ENCODE data around the gene GCH1. TPM values are rescaled to one million over a fixed set of nuclear protein-coding genes. Genes with fewer than 3 reads are reported as not detected.
"Not testable (repeated sequence)": the region's sequence is repeated elsewhere in the genome, so short reads cannot be mapped to it uniquely, and the experiment has no call there.

Gene GCH1
- total and polyA plus RNA-seq, 9 donors = 0.71 to 13.2 (median 2.6) TPM

DNA sequence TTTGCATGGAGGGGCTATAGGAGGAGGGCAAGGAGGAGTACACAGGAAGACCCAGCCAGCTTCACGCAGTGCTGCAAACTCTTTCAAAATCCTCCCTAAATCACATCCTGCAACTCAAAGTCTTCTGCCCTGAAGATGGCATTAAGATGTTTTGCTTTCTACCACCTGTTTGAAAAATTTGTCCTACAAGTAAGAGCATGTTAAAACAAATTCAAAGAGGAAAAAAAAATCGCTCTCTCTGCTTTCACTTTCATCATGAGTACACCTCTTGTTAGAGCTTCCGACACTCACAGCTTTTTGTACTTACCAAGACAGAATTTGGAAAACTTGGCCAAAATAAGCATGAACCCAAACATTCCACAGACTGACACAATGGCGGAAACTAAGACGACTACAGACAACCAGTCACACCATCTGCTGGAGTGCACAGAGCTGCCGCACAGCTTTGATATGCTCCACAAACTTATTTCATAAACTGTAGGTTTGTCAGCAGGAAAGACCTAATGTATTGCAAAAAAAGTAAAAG, 21.3 kb downstream of the GCH1 start:
- peaks cover 2% of the 10 kb centered on the region for H3K4me1 ChIP-seq (ENCODE audit: insufficient read depth)
- WGBS, 3 donors = 1% methylated on average over 6 of the region's 6 CpGs
- TF ChIP-seq, protein P1, sequence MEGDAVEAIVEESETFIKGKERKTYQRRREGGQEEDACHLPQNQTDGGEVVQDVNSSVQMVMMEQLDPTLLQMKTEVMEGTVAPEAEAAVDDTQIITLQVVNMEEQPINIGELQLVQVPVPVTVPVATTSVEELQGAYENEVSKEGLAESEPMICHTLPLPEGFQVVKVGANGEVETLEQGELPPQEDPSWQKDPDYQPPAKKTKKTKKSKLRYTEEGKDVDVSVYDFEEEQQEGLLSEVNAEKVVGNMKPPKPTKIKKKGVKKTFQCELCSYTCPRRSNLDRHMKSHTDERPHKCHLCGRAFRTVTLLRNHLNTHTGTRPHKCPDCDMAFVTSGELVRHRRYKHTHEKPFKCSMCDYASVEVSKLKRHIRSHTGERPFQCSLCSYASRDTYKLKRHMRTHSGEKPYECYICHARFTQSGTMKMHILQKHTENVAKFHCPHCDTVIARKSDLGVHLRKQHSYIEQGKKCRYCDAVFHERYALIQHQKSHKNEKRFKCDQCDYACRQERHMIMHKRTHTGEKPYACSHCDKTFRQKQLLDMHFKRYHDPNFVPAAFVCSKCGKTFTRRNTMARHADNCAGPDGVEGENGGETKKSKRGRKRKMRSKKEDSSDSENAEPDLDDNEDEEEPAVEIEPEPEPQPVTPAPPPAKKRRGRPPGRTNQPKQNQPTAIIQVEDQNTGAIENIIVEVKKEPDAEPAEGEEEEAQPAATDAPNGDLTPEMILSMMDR (IDR thresholded peaks at IDR 0.05) = no peak
- TF ChIP-seq EP300 (IDR thresholded peaks at IDR 0.05) (no peak), POLR2A (IDR thresholded peaks at IDR 0.05) (no peak)
- no peaks in the 10 kb centered on the region for H3K9me3 ChIP-seq
- no peaks in the 10 kb centered on the region for H3K36me3 ChIP-seq
- intact Hi-C loops (cut with DNase I) = no loop called here
- no peaks in the 10 kb centered on the region for H3K27me3 ChIP-seq
- peak overlapping the region; percentile 22 for H3K4me3 ChIP-seq
- no peak for DNase-seq
- H3K27ac ChIP-seq = peak overlapping the region in 1 of 2 donors; percentile 58

DNA sequence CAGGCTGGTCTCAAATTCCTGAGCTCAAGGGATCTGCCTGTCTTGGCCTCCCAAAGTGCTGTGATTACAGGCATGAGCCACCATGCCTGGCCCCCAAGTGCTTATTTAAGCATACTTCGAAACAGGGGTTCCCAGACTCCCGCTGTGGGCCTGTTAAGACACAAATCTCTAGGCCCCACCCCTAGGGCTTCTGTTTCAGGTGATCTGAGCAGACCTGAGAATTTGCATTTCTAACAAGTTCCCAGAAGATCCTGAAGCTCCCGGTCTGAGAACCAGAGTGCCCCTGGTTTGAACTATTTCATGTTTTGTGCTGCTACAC, 25.0 kb downstream of the GCH1 start:
- H3K27ac ChIP-seq = no peak overlapping the region
- WGBS, 3 donors = 95 to 100% (median 99%) methylated on average over 3 of the region's 3 CpGs

DNA sequence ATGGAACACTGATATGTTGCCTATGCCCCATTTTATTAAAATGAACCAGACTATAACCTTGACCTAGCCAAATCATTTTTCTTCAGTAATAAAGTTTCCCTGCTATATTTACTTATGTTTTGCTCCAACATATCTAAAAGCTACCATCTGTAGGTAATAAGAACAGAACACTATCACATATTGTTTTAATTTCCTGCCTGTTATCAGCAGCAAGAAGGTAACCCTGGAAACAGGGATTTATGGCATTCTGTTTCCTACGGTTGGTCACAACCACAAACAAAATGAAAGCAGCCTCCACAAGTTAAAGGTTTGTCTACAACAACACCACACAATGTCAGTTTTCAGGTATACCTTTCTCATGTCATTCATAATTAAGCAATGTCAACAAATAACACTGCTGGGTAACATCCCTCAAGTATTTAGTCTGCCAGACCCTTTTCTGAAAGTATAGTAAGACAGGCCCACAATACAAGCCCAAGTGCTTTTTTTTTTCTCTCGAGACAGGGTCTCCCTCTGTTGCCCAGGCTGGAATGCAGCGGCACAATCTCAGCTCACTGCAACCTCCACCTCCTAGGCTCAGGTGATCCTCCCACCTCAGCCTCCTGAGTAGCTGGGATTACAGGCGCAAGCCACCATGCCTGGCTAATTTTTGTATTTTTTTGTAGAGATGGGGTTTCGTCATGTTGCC, 25.5 kb downstream of the GCH1 start:
- no peak for TF ChIP-seq EP300 (IDR thresholded peaks at IDR 0.05)
- TF ChIP-seq, protein P1 (IDR thresholded peaks at IDR 0.05) = no peak
- no peak overlapping the region for H3K4me3 ChIP-seq
- H3K9me3 ChIP-seq = no peaks in the 10 kb centered on the region
- no peak for DNase-seq
- intact Hi-C loops (cut with DNase I) = no loop called here
- WGBS, 3 donors = 74 to 77% (median 76%) methylated on average over 5 of the region's 5 CpGs
- H3K27me3 ChIP-seq = no peaks in the 10 kb centered on the region
- no peak overlapping the region for H3K27ac ChIP-seq
- peaks cover 2% of the 10 kb centered on the region for H3K4me1 ChIP-seq (ENCODE audit: insufficient read depth)
- H3K36me3 ChIP-seq = no peaks in the 10 kb centered on the region

More for the DNA sequence above, 25.0 kb downstream of the GCH1 start:
- H3K27me3 ChIP-seq = no peaks in the 10 kb centered on the region
- no peaks in the 10 kb centered on the region for H3K9me3 ChIP-seq
- no peaks in the 10 kb centered on the region for H3K36me3 ChIP-seq
- TF ChIP-seq, protein P1 (IDR thresholded peaks at IDR 0.05) = no peak
- TF ChIP-seq EP300 (IDR thresholded peaks at IDR 0.05) (no peak), POLR2A (IDR thresholded peaks at IDR 0.05) (no peak)
- intact Hi-C loops (cut with DNase I) = no loop called here
- peaks cover 2% of the 10 kb centered on the region for H3K4me1 ChIP-seq (ENCODE audit: insufficient read depth)
- H3K4me3 ChIP-seq = no peak overlapping the region
- DNase-seq = no peak

DNA sequence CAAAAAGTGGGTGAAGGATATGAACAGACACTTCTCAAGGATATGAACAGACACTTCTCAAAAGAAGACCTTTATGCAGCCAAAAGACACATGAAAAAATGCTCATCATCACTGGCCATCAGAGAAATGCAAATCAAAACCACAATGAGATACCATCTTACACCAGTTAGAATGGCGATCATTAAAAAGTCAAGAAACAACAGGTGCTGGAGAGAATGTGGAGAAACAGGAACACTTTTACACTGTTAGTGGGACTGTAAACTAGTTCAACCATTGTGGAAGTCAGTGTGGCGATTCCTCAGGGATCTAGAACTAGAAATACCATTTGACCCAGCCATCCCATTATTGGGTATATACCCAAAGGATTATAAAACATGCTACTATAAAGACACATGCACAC, 27.0 kb downstream of the GCH1 start:
- DNase-seq; H3K4me1 ChIP-seq (ENCODE audit: insufficient read depth); H3K36me3 ChIP-seq; intact Hi-C loops (cut with DNase I); H3K9me3 ChIP-seq; H3K4me3 ChIP-seq; H3K27ac ChIP-seq; H3K27me3 ChIP-seq: not testable (repeated sequence)
- WGBS, 3 donors = 94 to 100% (median 95%) methylated on average over 2 of the region's 2 CpGs

DNA sequence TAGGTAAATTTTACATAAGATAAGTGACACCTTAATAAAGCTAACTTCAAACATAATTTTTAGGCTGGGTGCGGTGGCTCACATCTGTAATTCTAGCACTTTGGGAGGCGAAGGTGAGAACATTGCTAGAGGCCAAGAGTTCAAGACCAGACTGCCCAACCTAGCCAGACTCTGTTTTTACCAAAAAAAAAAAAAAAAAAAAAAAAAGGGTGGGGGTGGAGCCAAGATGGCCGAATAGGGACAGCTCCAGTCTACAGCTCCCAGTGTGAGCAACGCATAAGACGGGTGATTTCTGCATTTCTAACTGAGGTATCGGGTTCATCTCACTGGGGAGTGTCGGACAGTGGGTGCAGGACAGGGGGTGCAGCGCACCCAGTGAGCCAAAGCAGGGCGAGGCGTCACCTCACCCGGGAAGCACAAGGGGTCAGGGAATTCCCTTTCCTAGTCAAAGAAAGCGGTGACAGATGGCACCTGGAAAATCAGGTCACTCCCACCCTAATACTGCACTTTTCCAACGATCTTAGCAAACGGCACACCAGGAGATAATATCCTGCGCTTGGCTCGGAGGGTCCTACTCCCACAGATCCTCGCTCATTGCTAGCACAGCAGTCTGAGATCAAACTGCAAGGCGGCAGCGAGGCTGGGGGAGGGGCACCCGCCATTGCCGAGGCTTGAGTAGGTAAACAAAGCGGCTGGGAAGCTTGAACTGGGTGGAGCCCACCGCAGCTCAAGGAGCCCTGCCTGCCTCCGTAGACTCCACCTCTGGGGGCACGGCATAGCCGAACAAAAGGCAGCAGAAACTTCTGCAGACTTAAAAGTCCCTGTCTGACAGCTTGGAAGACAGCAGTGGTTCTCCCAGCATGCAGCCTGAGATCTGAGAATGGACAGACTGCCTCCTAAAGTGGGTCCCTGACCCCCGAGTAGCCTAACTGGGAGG, 32.2 kb downstream of the GCH1 start:
- Histone ChIP-seq H3K27ac (peak overlapping the region in 1 of 2 donors; percentile 42), H3K4me3 (peak overlapping the region; percentile 27)
- H3K36me3 ChIP-seq; intact Hi-C loops (cut with DNase I); H3K4me1 ChIP-seq (ENCODE audit: insufficient read depth); H3K9me3 ChIP-seq; H3K27me3 ChIP-seq: not testable (repeated sequence)
- 8 to 18% (median 16%) methylated on average over 27 of the region's 27 CpGs for WGBS, 3 donors
- peak; percentile 16 to 60 (median 35) for DNase-seq

Data from ovary (tissue), 9 donors.